Cardiac septum (tissue), 1 donor: ENCODE measurements around the gene PELI2. TPM values are rescaled to one million over a fixed set of nuclear protein-coding genes. Genes with fewer than 3 reads are reported as not detected.

Source experiments
- DNase-seq: peaks from one replicate; pipeline ENCODE4 v3.0.0-alpha.2; 2020; ENCODE audit warnings: low spot score
- intact Hi-C: fragments of 100-400 bp; cut with DNase I; formaldehyde crosslinking; loops from one replicate; pipeline ENCODE4 v1.14.0; 2022
- total RNA-seq: library from RNA; stranded (reverse); fragmentation: NEBNext Ultra II Directional; extraction: Animal tissue kit (Norgen Biotek cat#: 25700); gene quantifications from one replicate; pipeline ENCODE4 v1.2.1, GENCODE V29; 2021
- donor health status: DM: no; HTN: no; CAD: no.

The PELI2 gene
- total RNA-seq, 1 donor from 2014 or later = 3.4 TPM

DNA sequence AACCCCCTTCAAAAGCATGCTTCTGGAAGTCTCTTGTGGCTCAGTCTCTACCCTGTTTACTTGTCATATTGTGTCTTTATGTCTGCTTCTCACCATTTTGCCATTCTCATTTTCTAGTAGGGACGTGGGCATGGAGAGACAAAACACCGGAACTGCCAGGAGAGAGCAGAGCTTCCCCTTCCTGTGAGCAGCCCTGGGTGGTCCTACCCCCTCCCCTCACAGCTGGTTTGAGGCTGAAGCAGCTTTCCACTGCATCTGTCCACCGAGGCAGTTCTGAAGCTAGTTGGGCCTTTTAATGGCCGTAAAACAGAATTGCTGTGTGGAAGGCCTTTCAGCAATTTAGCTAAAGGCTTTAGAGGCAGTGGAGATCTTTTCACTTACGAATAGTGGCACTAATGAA, 77.0 kb downstream of the PELI2 start:
- intact Hi-C loops = no loop called here
- no peak for DNase-seq

DNA sequence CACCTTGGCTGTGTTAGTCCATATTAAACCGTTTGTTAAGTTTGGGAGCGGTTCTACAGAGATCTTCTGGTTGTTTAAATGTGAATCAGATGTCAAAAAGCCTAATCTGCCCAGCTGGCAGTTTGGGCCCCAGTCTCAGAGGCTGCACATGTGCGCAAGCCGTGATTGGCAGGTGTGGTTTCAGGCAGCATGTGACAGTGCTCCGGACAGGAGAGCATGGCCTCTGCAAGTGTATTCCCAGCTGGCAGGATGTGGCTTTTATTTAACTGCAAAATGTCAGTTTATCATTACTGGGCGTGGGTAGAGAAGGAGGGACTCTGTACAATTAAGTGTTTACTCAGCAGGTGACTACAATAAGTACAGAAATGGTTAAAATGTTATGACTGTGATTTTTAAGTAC, 77.5 kb downstream of the PELI2 start:
- intact Hi-C loops = no loop called here
- DNase-seq = no peak

DNA sequence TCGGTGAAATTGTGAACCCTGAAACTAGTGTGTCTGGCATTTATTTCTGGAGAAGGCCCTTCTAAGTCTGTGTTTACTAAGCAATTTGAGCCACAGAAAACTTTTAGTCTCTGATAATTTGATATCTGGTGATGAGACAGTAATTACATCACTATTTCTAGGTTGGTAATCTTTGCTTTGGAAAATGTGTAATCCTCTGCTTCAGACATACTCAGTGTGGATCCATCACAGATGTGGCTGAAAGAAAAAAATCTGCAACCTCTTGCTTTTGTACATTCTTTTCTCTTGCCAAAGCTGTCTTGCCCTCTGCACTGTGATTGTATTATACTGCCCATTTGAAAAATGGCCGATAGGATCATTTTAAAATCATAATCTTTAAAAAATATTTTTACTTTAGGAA, 78.1 kb downstream of the PELI2 start:
- intact Hi-C loops = no loop called here
- DNase-seq = no peak

DNA sequence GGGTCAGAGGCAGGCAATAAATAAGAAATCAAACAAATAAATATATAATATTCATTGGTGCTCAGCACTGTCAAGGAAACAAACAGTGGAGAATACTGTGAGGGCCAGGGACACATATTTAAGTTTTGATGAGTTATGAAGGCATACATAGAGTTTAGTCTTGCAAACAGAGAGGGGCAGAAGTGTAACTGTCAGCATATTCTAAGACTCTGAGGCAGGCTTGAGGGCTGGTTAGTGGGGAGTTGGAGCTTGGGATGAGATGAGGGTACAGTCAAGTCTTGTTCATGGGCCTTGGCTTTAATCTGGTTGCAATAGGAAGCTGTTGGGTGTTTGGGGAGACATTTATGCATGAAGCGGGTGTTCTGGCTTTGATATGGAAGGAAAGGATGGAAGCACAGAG, 78.9 kb downstream of the PELI2 start:
- DNase-seq = no peak
- intact Hi-C loops = no loop called here

DNA sequence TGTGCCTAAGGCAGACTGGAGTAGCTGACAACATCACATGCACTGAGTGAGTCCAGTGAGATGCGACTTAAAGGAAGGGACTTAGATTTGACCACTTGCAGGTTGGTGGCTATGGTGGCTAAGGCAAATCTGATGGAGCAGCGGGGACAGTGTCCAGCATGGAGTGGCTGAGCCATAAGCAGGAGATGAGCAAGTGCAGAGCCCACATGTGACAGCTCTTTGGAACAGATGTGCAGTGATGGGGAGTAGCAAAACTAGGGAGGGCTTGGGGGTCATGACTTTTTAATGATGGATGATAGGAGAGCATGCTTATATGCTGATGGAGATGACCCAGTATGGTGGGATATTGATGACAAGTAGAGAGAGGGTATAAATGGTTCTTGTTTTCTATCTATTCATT, 80.2 kb downstream of the PELI2 start:
- DNase-seq = no peak
- intact Hi-C loops = no loop called here

DNA sequence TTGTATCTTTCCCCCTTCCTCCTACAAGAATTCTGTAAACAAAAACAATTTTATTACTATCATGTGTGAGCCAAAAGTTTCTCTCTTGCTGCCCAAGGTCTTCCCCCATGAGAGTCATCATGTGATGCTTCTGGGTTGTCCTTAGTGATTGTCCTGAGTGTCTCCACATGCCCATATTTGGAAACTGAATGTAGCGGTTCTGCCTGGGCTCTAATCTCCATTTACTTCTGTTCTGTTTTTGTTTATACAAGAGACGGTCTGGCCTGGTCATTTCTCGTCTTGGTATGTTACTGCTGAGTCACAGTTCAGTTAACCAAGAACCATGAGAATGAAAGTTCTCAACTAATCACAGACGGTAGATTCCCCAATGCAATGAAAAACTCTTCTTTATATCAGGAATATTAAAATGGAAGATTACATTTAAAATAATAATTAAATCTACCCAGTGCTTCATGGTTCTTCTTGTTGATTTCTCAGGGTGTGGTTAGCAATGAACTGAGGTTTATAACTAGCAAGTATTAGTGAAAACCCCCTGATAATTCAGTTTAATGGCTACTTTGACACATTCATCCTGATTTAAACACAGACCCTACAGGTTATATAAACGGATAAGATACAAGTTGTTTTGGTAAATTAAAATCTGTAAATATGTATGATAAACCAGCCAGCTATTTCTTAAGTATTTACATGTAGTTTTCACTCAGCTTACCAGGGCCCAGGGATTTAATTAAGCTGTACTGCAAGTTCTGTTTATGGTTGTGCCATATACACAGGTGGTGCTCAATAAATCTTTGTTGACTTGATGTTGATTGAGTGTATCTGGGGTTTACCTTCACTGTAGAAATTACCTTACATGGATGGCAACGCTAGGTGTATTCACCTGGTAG, 81.1 kb downstream of the PELI2 start:
- DNase-seq = no peak
- intact Hi-C loops = no loop called here

DNA sequence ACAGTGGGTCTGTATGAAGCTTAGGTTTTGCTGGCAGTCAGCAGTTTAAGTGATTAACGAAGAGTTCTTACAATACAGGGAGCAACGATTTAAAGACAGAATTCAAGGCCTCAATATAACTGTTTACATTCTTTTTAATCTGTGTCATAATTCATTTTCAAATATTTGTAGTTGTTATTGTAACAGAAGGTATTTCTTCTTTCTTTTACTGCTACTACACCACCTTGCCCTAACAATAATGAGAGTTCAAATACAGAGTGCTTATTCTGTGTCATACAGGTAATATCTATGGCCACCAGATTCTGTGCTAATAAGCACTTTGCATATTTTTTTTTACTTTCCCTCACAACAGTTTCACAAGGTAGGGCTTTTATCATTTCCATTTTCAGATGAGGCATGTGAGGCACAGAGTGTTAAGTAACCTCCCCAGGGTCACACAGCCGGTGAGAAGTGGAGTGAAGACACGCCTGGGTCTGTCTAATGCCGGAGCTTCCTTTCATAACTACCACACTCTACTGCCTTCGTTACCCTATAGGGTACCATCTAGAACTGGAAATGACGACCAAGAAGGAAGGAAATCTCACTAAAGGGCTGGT, 81.9 kb downstream of the PELI2 start:
- intact Hi-C loops = no loop called here
- no peak for DNase-seq

DNA sequence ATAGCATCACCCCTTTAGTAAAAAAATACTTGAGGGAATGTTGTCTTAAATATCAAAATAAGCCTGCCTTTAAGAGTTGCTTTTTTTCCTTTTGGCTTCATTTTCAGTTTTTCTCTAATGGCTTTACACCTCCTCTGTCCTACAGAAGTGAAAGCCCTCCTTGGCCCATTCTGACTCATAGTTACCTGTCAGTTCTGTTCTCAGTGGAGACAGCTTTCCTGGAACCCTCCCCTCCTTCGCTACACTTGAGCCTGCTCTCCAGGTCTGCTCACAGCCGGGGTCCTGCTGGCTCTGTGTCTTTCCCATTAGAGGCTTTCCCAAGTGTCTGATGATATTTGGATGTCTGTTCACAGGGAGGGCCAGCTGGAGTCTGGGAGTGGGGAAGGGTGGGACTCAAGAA, 84.0 kb downstream of the PELI2 start:
- DNase-seq = no peak

DNA sequence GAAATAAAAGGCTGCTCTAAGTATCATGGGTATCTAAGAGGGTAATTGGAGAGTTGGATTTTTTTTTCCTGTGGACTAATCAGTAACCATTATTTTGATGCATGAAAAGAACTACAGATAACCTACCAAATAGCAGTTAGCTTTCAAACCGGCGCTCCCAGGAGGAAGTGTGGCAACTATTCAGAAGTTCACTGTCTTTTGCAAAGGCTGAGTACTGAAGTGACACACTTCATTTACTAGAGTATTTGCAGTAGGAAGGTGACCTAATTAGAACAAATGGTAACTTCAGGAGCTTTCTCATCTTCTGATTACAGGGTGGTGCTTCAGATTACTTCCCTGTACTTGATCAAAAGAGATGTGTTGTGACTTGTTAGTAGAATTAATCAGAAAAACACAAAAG, 87.7 kb downstream of the PELI2 start:
- DNase-seq = no peak
- intact Hi-C loops = no loop called here

More for the DNA sequence above, 84.0 kb downstream of the PELI2 start:
- intact Hi-C loops = no loop called here

DNA sequence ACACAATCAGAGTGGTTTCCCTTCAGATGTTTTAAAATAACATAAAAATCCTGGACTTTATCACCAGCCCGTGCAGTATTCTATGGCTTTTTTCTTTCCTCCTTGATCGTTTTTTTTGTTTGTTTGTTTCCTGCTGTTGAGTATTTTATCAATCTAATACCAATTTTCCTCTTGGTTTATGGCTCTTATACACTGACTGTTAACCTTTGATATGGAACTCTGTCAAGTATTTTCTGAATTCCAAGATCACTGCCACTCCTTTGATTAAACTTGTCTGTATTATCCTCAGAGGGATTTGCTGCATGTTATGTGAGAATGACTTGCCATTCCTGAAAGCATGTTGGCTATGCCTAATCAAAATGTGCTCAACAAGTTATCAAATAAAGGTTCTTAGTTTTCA, 88.4 kb downstream of the PELI2 start:
- DNase-seq = no peak
- intact Hi-C loops = no loop called here

DNA sequence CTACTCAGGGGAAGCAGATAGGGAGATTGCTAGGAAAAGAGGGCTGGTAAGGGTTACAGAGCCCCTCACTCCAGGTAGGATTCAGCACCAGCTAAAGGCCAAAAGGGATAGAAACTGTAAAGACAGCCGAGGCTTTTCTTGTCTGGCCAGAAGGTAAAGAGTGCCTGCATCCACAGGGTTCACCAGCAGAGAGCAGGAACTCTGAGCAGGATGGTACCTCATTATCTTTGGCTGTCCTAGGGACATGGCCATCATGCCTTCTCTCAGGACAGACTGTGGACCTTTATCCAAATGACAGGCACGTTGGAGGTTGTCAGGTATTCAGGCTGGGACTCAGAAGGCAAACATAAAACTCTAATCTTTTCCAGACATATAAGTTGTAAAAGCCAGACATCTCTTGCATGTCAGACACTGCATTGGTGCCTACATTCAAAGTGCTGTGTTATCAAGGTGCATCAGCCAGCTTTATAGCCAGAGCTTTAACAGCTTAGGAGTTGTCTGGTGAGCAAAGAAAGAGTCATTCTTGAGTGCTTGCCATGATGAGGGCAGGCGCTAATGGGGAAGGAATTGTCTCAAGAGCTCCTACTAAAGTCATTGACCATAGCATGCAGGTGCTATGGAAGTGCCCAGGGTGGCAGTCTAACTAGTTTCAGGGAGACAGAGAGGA, 89.5 kb downstream of the PELI2 start:
- intact Hi-C loops = no loop called here

DNA sequence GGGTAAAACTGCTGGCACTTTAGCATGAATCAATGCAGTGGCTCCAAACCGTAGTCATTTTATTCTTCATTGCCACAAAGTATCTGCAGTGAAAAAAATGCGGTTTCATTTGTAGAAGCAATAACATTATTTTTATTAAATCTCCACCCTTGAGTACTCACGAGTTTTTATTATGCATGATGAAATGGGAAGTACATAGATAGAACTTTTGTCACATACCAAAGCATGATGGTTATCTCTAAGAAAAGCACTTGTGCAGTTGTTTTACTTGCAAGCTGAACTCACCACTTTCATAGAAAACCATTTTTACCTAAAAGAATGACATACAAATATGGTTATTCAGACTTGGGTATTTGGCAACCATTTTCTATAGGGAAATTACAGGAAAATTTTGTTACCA, 90.3 kb downstream of the PELI2 start:
- no peak for DNase-seq
- intact Hi-C loops = no loop called here

More for the DNA sequence above, 89.5 kb downstream of the PELI2 start:
- DNase-seq = no peak

DNA sequence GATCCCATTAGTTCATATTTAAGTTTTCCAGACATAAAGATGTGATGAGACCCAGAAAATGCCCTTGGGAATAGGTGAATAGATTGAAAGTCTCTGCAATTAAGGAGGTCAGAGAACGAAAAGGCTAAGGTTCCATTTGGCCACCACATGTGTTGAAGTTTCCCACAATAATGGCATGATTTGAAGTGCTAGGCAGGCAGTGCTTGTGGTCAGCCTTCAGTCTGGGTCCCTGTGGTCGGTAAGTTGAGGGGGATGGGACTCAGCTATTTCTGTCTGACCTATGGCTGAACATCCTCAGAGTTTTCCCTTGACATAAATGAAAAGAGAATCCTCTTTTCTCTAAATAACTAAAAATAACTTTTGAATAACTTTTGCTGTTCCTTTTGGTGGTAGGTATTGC, 92.4 kb downstream of the PELI2 start:
- no peak for DNase-seq
- intact Hi-C loops = no loop called here

DNA sequence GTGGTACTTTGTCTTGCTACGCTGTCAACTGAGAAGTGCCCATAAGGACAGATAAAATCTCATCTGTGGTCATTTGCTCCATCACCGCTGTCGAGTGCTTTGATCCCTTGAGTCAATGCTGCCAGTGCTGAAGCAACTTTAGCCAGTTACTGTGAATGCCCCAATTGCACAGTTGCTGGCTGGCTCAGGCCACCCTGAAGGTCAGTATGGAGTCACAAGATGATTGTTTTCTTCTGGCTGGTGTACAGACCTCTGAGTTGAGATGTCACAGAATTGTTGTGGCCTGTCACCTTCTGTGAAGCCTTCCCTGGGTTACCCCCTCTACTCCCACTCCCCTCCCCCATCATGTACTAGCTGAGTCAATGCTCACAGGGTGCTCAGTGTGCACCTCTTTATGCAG, 92.9 kb downstream of the PELI2 start:
- no peak for DNase-seq
- intact Hi-C loops = no loop called here

DNA sequence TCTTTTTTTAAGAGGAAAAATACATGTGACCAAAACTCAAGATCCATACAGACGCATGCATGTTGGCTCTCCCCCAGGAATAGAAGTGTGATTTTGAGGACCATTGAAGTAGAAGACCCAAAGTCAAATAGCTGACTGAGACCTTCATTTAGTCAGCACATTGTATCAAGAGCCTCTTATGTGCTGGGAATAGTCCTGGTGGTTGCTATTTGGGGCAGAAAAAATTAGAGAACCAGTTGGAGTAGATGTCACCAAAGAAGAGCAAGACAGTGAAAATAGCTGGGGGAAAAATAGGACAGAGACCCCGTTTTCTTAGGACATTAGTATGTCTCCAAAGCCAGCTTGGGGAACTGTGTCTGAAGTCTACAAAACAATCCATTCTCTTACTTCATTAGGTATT, 93.6 kb downstream of the PELI2 start:
- DNase-seq = no peak
- intact Hi-C loops = no loop called here

DNA sequence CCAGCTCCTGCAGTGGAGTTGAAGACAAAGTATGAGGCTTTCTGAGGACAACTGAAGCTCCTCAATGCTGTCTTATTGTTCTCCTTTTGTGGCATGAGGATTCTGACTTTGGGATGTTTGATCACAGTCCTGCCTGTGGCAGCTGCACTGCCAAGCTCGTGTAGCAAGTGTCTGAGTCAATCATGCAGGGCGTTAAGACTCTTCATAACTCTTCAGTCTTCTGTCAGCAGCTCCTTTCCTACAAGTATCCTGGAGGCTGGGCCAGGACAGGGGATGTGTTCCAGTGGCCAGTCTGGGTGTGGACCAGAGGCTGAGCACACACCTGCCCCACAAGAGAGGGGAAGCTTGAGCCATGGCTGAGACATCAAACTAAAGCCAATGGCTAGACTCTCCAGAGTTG, 94.3 kb downstream of the PELI2 start:
- no peak for DNase-seq
- intact Hi-C loops = no loop called here

DNA sequence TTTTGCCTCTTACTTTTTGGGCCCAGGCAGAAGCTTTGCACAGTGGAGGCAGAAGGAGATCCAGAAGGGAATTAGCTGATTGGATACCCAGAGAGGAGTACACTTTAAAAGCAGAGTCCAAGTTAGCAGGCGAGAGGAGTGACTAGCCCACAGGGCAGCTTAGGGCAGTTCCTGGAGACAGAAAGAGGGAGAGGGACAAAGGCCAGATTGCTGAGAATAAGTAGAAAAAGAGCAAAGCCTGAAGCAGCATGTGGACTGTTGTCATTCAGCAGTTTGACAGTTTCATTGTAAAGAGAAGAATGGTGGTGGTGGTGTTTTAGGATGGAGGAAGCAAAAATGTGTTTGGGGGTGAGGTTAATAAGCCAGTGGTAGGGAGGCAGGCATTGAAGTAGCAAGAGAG, 95.1 kb downstream of the PELI2 start:
- no peak for DNase-seq
- intact Hi-C loops = no loop called here

DNA sequence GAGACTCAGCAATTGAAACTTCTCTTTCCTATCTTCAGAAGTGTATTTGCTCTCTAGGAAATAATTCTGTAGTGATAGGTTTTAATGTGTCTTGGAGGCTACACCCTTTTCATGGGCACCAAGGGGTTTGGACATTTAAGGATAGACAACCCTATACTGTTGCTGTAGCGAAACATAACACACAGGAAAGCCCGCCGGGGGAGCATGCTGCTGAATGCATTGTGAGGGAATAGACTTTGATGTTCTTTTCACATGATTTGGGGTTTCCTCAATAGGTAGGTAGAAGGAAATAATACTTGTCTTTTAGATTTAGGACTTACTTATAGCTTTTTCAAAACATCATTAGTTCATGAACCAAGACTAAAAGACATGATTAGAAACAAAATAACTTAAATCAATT, 97.0 kb downstream of the PELI2 start:
- intact Hi-C loops = no loop called here
- DNase-seq = no peak

DNA sequence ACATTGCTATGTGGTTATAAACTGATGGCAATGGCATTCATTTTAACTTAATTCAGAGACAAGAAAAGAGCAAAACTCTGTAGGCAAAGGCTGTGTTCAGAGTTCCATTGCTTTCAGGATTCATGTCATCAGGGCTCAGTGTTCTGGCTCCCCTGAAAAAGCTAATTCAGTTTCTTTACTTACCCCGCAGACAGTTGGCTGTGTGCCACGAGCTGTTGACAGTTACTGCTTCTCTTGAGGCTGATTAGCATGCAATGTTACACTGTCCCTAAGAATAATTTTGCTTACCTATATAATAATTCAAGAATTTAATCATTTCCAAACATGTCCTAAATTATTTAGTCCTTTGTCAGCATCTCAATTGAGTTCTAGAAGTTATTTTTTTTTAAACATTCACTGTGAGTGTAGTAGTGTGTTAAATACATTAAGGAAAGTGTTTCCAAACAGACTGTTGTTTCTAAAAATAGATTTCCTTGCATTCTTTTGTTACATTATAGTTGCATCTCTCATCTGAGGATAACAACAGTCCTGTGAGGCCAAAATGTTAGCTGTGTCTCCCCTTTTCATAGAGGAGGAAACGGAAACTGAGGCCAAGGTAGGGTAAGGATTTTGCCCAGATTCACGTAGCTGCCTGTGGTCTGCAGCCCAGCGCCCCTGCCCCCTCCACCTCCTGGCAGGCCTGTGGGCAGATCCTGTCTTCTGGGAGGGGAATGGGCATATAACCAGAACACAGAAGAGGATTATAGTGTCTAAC, 98.6 kb downstream of the PELI2 start:
- DNase-seq = no peak
- intact Hi-C loops = no loop called here

DNA sequence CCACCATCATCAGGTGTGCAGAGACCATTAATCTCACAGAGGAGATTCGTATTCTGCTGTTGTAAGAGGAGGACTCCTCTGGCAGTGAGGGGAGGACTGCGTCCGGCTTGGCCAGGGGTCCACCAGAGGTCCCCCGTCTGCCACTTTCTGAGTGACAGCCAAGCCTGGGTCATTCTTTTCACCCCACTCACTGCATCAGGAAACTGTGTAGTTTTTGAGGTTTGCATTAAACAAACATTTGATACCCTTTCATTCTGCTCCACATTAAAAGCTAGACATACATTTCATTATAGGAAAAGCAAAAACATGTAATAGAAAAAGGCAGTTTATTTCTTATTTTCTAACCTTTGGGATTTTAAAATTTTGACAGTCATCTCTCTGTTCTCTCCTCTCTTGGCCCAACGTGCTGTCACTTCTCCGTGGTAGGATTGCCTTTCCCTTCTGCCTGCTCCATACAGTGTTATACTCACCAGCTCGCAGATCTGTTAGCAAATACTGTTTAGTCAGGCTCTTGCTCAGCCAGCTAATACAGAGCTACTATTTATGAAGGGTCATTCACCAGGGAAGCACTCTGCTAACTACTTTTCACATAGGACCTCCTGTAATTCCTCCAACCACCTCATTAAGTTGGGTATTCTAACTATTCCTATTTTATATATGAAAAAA, 99.3 kb downstream of the PELI2 start:
- DNase-seq = no peak
- intact Hi-C loops = no loop called here
